Peyer's patch (tissue), 4 donors: Measurements from ENCODE around the gene MARVELD3.

Experiments
- POLR2A ChIP-seq, 2 donors: fragments of 450-650 bp; IDR thresholded peaks; one replicate each; pipeline ENCODE4 v1.5.1; 2017; ENCODE audit warnings: antibody characterized with exemption in 2 of 2, mild to moderate bottlenecking in 2 of 2, moderate library complexity in 2 of 2
- TF ChIP-seq, protein P1 (sequence below), 6 experiments: fragments of 450-650 bp in 4 of 6; fragments of 200-600 bp in 2 of 6; sonication (generic) in 1 of 6; IDR thresholded peaks; one replicate each; pipeline ENCODE4 v1.5.1; 2017 to 2019; ENCODE audit warnings: antibody characterized with exemption in 6 of 6, mild to moderate bottlenecking in 3 of 6, moderate library complexity in 1 of 6

DNA sequence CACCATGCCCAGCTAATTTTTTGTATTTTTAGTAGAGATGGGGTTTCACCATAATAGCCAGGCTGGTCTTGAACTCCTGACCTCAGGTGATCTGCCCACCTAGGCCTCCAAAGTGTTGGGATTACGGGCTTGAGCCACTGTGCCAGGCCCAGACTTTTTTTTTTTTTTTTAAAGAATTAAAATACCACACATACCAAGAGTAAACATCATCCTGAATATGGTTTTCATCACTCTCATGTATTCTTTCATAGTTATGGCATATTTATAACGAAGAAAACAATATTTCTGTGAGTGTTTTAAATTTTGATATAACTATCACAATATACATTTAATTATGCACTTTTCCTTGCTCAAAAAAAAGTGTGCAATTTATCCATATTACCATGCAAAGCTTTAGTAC is 48.2 kb downstream of the MARVELD3 start:
- TF ChIP-seq POLR2A (IDR thresholded peaks at IDR 0.05) = no peak
- TF ChIP-seq, protein P1, sequence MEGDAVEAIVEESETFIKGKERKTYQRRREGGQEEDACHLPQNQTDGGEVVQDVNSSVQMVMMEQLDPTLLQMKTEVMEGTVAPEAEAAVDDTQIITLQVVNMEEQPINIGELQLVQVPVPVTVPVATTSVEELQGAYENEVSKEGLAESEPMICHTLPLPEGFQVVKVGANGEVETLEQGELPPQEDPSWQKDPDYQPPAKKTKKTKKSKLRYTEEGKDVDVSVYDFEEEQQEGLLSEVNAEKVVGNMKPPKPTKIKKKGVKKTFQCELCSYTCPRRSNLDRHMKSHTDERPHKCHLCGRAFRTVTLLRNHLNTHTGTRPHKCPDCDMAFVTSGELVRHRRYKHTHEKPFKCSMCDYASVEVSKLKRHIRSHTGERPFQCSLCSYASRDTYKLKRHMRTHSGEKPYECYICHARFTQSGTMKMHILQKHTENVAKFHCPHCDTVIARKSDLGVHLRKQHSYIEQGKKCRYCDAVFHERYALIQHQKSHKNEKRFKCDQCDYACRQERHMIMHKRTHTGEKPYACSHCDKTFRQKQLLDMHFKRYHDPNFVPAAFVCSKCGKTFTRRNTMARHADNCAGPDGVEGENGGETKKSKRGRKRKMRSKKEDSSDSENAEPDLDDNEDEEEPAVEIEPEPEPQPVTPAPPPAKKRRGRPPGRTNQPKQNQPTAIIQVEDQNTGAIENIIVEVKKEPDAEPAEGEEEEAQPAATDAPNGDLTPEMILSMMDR (IDR thresholded peaks at IDR 0.05) = no peak
